Loucy (cell line): ENCODE data around the gene ZNF77.
A peak's percentile ranks its signal among the peaks of the same experiment; 100 is the strongest.
"Not testable (repeated sequence)": the region's sequence is repeated elsewhere in the genome, so short reads cannot be mapped to it uniquely, and the experiment has no call there.

Experiments
- H2AFZ ChIP-seq: fragments of 200-600 bp; sonication (generic); 2 replicates; pipeline ENCODE4 v1.6.0; 2016; ENCODE audit warnings: antibody characterized with exemption, mild to moderate bottlenecking, low read length, moderate library complexity
- H3F3A ChIP-seq: fragments of 200-600 bp; 2 replicates; pipeline ENCODE4 v1.6.0; 2016; ENCODE audit warnings: antibody characterized with exemption, low read depth, mild to moderate bottlenecking
- H3K27me3 ChIP-seq: fragments of 200-600 bp; sonication (generic); 2 replicates; pipeline ENCODE4 v1.6.1; 2014; ENCODE audit warnings: low read length, mild to moderate bottlenecking; ENCODE audit not compliant: insufficient read depth, poor library complexity, severe bottlenecking
- H3K36me3 ChIP-seq: fragments of 200-600 bp; sonication (generic); 2 replicates; pipeline ENCODE4 v1.6.1; 2016; ENCODE audit warnings: low read length; ENCODE audit not compliant: insufficient read depth
- H3K4me1 ChIP-seq: fragments of 200-600 bp; sonication (generic); 2 replicates; pipeline ENCODE4 v1.5.1; 2014; ENCODE audit warnings: low read length, mild to moderate bottlenecking; ENCODE audit not compliant: insufficient read depth, poor library complexity, severe bottlenecking
- H3K4me2 ChIP-seq: fragments of 200-600 bp; sonication (generic); 2 replicates; pipeline ENCODE4 v1.6.0; 2014; ENCODE audit warnings: antibody characterized with exemption, low read length, low read depth, mild to moderate bottlenecking; ENCODE audit not compliant: poor library complexity, severe bottlenecking
- H3K4me3 ChIP-seq: fragments of 200-600 bp; sonication (generic); 2 replicates; pipeline ENCODE4 v1.5.1; 2014; ENCODE audit warnings: low read length, mild to moderate bottlenecking, mixed read lengths; ENCODE audit not compliant: poor library complexity, severe bottlenecking
- H3K79me2 ChIP-seq: fragments of 200-600 bp; sonication (generic); 2 replicates; pipeline ENCODE4 v1.6.1; 2014; ENCODE audit warnings: low read length; ENCODE audit not compliant: insufficient read depth
- H3K9ac ChIP-seq: fragments of 200-600 bp; sonication (generic); 2 replicates; pipeline ENCODE4 v1.6.0; 2014; ENCODE audit warnings: mild to moderate bottlenecking, low read depth, low read length, moderate library complexity; ENCODE audit not compliant: poor library complexity, severe bottlenecking
- H3K9me2 ChIP-seq: fragments of 200-600 bp; sonication (generic); replicated peaks from 2 replicates; pipeline ENCODE4 v1.6.1; 2016; ENCODE audit warnings: low read depth, low read length, mixed read lengths
- H3K9me3 ChIP-seq: fragments of 200-600 bp; sonication (generic); 2 replicates; pipeline ENCODE4 v1.6.1; 2014; ENCODE audit warnings: mild to moderate bottlenecking, antibody characterized with exemption, low read length, low read depth; ENCODE audit not compliant: insufficient read depth
- H4K20me1 ChIP-seq: fragments of 200-600 bp; sonication (generic); 2 replicates; pipeline ENCODE4 v1.6.0; 2014; ENCODE audit warnings: antibody characterized with exemption, low read length, mild to moderate bottlenecking; ENCODE audit not compliant: insufficient read depth, poor library complexity, severe bottlenecking
- CTCF ChIP-seq: fragments of 200-600 bp; sonication (generic); conservative IDR thresholded peaks from 2 replicates; pipeline ENCODE4 v1.5.1; 2014; ENCODE audit warnings: mild to moderate bottlenecking, antibody characterized with exemption, low read length
- EZH2phosphoT487 ChIP-seq: fragments of 200-600 bp; IDR thresholded peaks from 2 replicates; pipeline ENCODE4 v1.6.1; 2018; ENCODE audit warnings: antibody characterized with exemption, mild to moderate bottlenecking, moderate library complexity, borderline replicate concordance

ZNF77 gene

GRCh38 chr19:2944775-2945574 is at the start of gene ZNF77:
ZNF77 (minus strand) TSS chr19:2944971; CDS start chr19:2944840, 131 bp downstream.
- Histone ChIP-seq H3K4me3 (peak within 1 kb of the TSS; percentile 84), H3K9me2 (no peaks in the 10 kb centered on the region), H2AFZ (peak within 1 kb of the TSS; percentile 89), H3K79me2 (peaks cover 19% of the 10 kb centered on the region), H3K9me3 (no peaks in the 10 kb centered on the region), H4K20me1 (no peaks in the 10 kb centered on the region), H3K4me2 (peak within 1 kb of the TSS; percentile 81), H3K9ac (peak within 1 kb of the TSS; percentile 76), H3F3A (no peaks in the 10 kb centered on the region), H3K27me3 (no peaks in the 10 kb centered on the region), H3K4me1 (peaks cover 20% of the 10 kb centered on the region), H3K36me3 (no peaks in the 10 kb centered on the region)
- no peak for TF ChIP-seq EZH2phosphoT487
- TF ChIP-seq CTCF: no peak

GRCh38 chr19:2993579-2993978 is 48.8 kb upstream of the ZNF77 start:
- no peaks in the 10 kb centered on the region for H3K4me1 ChIP-seq
- H4K20me1 ChIP-seq: no peaks in the 10 kb centered on the region
- H3K79me2 ChIP-seq: no peaks in the 10 kb centered on the region
- no peaks in the 10 kb centered on the region for H3F3A ChIP-seq
- no peak overlapping the region for H2AFZ ChIP-seq
- TF ChIP-seq EZH2phosphoT487 (no peak), CTCF (no peak)
- H3K4me3 ChIP-seq: no peak overlapping the region
- H3K9me2 ChIP-seq: no peaks in the 10 kb centered on the region
- no peaks in the 10 kb centered on the region for H3K36me3 ChIP-seq
- no peak overlapping the region for H3K4me2 ChIP-seq
- H3K9ac ChIP-seq: no peak overlapping the region
- no peaks in the 10 kb centered on the region for H3K9me3 ChIP-seq
- H3K27me3 ChIP-seq: no peaks in the 10 kb centered on the region

GRCh38 chr19:2992958-2993357 is 48.2 kb upstream of the ZNF77 start:
- Histone ChIP-seq H3K27me3 (no peaks in the 10 kb centered on the region), H3K36me3 (no peaks in the 10 kb centered on the region), H2AFZ (no peak overlapping the region), H3K4me2 (no peak overlapping the region), H3K9me2 (no peaks in the 10 kb centered on the region), H3K4me1 (no peaks in the 10 kb centered on the region), H3K79me2 (no peaks in the 10 kb centered on the region), H3K4me3 (no peak overlapping the region), H3K9me3 (no peaks in the 10 kb centered on the region), H3K9ac (no peak overlapping the region), H4K20me1 (no peaks in the 10 kb centered on the region), H3F3A (no peaks in the 10 kb centered on the region)
- TF ChIP-seq CTCF (no peak), EZH2phosphoT487 (no peak)

GRCh38 chr19:2992333-2992732 is 47.6 kb upstream of the ZNF77 start:
- H3K4me1 ChIP-seq, H3K4me3 ChIP-seq, H3K36me3 ChIP-seq, H3K27me3 ChIP-seq, H3F3A ChIP-seq, H4K20me1 ChIP-seq, H3K9me2 ChIP-seq, H3K79me2 ChIP-seq, H3K4me2 ChIP-seq, H3K9me3 ChIP-seq, H3K9ac ChIP-seq, H2AFZ ChIP-seq: not testable (repeated sequence)
